OCI-M2 (cell line): ENCODE results near the gene TXNRD3.

Source experiments
- DNase-seq: peaks from one replicate; lab custom pipeline; 2025; ENCODE audit not compliant: unreplicated experiment; lab: John Stamatoyannopoulos, UW

Gene TXNRD3

GRCh38 chr3:126654571-126655383, at the start of gene TXNRD3:
TXNRD3 (minus strand) TSS chr3:126655124.
- DNase-seq = no peak

DNA sequence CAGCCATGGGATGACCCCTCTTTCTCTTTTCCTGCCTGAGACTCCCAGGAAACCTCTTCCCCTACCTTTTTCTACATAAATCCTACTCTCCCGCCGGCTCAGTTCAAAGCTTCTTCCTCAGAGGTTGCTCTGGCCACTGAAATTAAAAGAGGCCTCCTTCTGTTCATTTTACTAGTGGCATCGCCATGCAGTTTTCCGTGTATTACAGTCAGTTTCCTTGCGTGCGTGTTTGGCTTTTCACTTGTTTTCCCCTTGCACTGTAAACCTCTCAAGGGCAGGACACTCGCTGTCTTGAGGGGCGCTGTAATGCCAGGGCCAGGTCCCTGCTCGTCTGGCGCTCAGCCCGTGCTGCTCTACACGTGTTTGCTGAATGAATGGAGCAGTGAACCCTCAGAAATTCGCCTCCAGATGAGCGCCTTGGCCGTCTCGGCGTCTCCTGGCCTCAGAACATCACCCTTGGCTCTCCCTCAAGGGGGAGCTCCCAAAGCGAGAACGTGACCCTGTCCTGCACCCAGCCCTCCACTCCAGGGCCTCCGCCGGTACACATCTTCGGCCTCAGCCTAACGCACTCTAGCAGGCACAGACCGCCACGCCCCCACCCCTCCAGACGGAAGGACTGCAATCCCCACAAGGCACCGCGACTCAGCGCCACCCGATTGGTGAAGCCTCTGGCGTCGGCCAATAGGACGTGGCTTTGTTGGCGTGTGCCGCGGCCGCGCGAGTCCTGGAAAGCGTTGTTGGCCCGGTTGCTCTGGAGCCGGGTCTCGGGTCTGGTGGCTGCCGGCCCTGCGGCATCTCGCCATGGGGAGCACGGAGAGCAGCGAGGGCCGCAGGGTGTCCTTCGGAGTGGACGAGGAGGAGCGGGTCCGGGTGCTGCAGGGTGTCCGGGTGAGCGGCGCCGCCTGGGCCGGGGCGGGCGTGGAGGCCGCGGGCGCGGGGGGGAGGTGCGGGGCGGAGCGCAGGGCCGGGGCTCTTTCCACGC, 48.9 kb upstream of the TXNRD3 start, which contains the start of gene CHCHD6:
TSS of gene CHCHD6 (plus strand) at position 729 of the 982 bp plus-strand sequence. CDS start at position 802, 73 bp downstream.
- peak; percentile 76 for DNase-seq

DNA sequence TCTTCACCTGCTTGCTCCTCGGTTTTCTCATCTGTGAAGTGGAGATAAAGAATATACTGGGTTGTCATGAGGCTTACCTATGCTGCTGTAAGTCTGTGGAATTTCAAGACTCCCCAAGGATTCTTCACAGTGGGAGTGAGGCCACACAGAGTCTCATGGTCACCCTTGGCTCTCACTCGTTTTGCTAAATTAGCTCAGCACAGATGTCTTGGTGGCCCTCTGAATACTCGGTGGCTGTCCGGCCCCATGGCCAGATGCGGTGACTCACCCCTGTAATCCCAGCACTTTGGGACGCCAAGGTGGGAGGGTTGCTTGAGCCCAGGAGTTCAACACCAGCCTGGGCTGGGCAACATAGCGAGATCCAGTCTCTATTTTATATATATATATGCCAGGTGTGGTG, 44.1 kb upstream of the TXNRD3 start:
- DNase-seq = no peak

GRCh38 chr3:126696701-126697267, 41.9 kb upstream of the TXNRD3 start:
- DNase-seq = no peak

DNA sequence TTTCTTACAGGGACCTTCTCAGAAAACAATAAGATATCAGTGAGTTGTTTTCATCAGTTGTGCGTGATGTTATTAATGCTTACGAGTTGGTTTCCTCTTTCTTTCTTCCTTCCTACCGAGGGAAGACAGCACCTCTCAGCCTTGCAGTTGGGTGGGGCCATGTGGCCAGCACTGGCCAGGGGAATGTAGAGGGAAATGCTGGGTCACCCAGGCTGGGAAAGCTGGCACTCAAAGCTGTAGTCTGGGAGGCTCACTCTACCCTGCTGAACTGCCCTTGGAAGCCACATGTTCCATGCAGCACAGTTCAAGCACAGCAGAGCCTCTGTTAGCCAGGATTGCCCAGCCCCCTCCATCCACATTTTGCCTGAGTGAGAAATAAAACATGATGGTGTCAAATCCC, 39.0 kb upstream of the TXNRD3 start:
- DNase-seq = no peak

DNA sequence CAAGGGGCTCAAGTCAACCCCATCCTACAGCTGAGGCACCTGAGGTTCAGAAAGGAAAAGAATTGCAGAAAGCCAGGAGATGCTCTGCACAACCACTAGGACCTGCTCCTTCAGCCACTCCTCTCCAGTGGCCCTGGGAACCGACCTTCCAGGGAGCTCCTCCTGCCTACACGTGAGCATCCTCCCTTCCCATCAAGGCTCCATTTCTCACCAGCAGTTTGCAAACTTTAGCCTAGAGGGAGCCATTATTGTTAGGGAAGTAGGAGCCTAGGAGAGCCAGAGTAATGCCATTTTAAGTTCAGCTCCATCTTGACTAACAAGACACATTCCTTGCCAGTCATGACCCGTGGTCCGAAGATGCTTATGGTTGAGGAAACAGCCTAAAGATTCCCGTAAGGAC, 37.9 kb upstream of the TXNRD3 start:
- DNase-seq = no peak

DNA sequence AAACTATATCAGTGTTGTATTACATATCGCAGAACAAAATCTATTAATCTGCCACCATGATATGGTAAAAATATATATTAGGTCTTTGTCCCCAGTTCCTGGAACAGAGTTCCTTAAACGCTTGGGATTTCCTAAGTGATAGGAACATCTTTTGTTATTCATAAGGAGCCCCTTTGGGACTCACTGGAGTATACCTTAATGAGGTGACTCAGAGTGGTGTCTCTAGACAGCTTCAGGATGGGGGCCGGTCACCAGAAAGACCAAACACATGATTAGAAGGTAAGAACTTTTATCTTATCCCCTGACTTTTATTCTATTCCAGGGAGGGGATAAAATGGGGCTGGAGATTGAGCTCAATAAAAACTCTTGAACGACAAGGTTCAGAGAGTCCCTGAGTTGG, 36.8 kb upstream of the TXNRD3 start:
- no peak for DNase-seq

DNA sequence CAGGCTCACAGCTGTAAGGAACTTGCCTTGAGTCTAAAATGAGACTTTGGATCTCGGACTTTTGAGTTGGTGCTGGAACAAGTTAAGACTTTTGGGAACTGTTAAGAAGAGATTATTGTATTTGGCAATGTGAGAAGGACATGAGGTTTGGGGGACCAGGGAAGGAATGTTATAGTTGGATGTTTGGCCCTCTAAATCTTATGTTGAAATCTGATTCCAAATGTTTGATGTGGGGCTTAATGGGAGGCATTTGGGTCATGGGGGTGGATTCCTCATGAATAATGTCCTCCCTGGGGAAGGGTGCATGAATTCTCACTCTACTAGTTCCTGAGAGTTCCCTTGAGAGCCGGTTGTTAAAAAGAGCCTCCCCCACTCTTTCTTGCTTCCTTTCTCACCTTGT, 30.6 kb upstream of the TXNRD3 start:
- no peak for DNase-seq

GRCh38 chr3:126685021-126685420, 30.1 kb upstream of the TXNRD3 start:
- no peak for DNase-seq

DNA sequence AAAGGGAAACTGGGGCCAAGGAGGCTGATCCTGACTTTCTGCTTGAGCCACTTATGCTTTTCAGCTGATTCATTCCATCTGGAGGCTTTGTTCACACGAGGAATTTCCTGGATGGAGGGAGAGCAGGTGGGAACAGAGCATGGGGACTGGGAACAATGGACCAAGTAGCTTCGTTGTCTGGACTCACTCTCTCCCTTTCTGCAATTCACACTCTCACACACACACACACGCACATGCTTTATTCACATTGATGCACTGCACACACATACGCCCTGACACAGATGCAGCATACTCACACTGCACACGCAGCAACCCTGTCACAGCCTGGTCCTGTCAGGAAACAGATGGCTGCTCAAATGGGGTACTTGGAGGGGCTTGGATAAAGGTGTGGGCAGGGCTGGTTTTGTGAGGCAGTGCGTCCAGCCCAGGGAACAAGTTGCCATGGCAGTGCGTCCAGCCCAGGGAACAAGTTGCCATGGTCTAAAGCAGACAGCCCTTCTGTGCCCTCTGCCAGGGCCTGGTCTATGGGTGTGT, 29.4 kb upstream of the TXNRD3 start:
- DNase-seq = no peak

DNA sequence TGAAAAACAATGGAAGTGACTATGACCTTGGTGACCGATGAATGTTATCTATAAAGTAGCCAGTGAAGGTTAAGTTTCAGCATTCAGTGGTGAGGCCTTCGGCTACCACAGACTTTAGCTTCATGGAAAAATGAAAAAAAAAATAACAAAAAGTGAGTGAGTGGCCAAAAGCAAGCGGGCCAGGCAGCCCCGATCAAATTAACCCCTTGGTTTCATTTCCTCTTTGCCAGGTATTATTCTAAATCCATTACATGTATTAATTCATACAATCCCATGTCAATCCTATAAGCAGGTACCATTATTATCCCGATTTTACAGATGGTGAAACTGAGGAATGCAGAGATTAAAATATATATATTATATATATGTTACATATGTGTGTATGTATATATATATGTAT, 28.1 kb upstream of the TXNRD3 start:
- DNase-seq = no peak

GRCh38 chr3:126682009-126682408, 27.1 kb upstream of the TXNRD3 start:
- DNase-seq = no peak

GRCh38 chr3:126680667-126681055, 25.7 kb upstream of the TXNRD3 start:
- DNase-seq = no peak

- no peak for DNase-seq
Observed at GRCh38 chr3:126679831-126680666, 25.1 kb upstream of the TXNRD3 start.

DNA sequence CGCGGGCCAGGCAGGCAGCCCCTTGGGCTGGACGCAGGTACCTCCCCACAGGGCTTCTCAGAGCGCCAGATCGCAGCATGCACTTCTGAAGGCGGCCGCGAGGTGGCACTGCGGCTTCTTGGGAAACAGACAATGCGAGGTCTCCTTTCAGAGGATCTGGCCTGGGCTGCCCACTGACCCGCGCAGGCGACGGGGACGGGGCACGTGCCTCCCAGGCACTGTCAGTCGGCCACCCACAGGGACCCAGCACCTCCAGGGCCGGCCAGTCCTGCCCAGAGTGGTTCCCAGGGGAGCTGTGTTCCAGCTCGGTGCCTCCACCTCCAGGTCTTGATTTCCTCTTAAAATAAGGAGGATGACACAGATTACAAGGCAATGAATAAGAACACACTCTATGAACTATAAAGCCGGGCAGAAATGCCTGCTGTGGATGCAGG, 24.4 kb upstream of the TXNRD3 start:
- peak; percentile 34 for DNase-seq

GRCh38 chr3:126678693-126679317, 23.9 kb upstream of the TXNRD3 start:
- no peak for DNase-seq

GRCh38 chr3:126677862-126678503, 23.1 kb upstream of the TXNRD3 start:
- DNase-seq = no peak

GRCh38 chr3:126676919-126677705, 22.2 kb upstream of the TXNRD3 start:
- DNase-seq = no peak

DNA sequence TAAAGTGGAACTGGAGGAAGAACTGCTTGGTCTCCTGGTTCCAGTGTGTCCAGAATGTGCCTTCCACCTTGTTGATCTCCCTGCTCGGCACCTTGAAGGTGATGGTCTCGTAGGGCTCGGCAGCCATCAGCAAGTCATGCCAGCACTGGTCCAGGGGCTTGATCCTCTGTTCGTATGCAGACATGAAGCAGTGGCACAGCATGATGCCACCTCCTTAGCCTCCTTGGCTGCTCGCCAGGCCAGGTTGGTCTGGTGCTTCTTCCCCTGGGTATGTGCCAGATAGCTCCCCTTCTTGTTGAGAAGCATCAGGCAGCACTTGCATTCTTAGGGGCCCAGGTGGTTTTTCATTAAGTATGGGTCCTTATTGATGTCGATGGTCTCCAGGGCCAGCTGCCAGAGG, 17.8 kb upstream of the TXNRD3 start:
- no peak for DNase-seq
